Ovary (tissue), 3 donors: ENCODE results near the gene KCNQ5.

Experiments used
- CTCF ChIP-seq, 3 donors: fragments of 450-650 bp in 2 of 3; fragments of 200-600 bp in 1 of 3; IDR thresholded peaks; one replicate each; pipeline versions ENCODE4 v1.5.1 to v1.8.0; 2016 to 2022; ENCODE audit warnings: antibody characterized with exemption in 3 of 3, mild to moderate bottlenecking in 1 of 3
- EP300 ChIP-seq: sonication (generic); formaldehyde crosslinking; IDR thresholded peaks from one replicate; pipeline ENCODE4 v1.6.1; 2017; ENCODE audit warnings: antibody characterized with exemption
- POLR2A ChIP-seq: fragments of 450-650 bp; IDR thresholded peaks from one replicate; pipeline ENCODE4 v1.6.1; 2017; ENCODE audit warnings: antibody characterized with exemption, mild to moderate bottlenecking, moderate library complexity
- donor health status: DM: no; HTN: no; CAD: no.

- TF ChIP-seq CTCF (IDR thresholded peaks at IDR 0.05), result no peak
- no peak for TF ChIP-seq POLR2A
- TF ChIP-seq EP300, result no peak
These were observed 5.7 kb downstream of the KCNQ5 start for GRCh38 chr6:72627539-72627938.
